Sigmoid colon (tissue), 7 donors: Measurements from ENCODE around the gene ADAMTS7. TPM values are rescaled to one million over a fixed set of nuclear protein-coding genes. Genes with fewer than 3 reads are reported as not detected.

Source experiments
- DNase-seq: peaks from one replicate; pipeline ENCODE4 v3.0.0-alpha.2; 2019
- H3K27ac ChIP-seq, 4 donors: fragments of 200-600 bp; sonication (generic); one replicate each; pipeline ENCODE4 v1.5.1; 2016 to 2019; ENCODE audit warnings: mild to moderate bottlenecking in 1 of 4
- H3K27me3 ChIP-seq, 3 donors: fragments of 200-600 bp; sonication (generic); one replicate each; pipeline ENCODE4 v1.5.1; 2019; ENCODE audit warnings: mild to moderate bottlenecking in 1 of 3
- H3K36me3 ChIP-seq, 4 donors: fragments of 200-600 bp; sonication (generic); one replicate each; pipeline ENCODE4 v1.5.1; 2016 to 2019
- H3K4me1 ChIP-seq, 4 donors: fragments of 200-600 bp; sonication (generic); one replicate each; pipeline ENCODE4 v1.5.1; 2017 to 2019
- H3K4me3 ChIP-seq, 4 donors: fragments of 200-600 bp; sonication (generic); one replicate each; pipeline ENCODE4 v1.5.1; 2017 to 2019; ENCODE audit warnings: mild to moderate bottlenecking in 2 of 4, moderate library complexity in 1 of 4
- H3K9me3 ChIP-seq, 4 donors: fragments of 200-600 bp in 3 of 4; sonication (generic) in 3 of 4; one replicate each; pipeline versions ENCODE4 v1.5.1 to v1.6.1; 2013 to 2019
- CTCF ChIP-seq, 4 experiments: fragments of 450-650 bp in 3 of 4; fragments of 200-600 bp in 1 of 4; IDR thresholded peaks; one replicate each; pipeline ENCODE4 v1.5.1; 2016 to 2019; ENCODE audit warnings: antibody characterized with exemption in 4 of 4, mild to moderate bottlenecking in 3 of 4, moderate library complexity in 2 of 4
- EP300 ChIP-seq, 4 donors: sonication (generic); formaldehyde crosslinking; IDR thresholded peaks; one replicate each; pipeline ENCODE4 v1.6.1; 2017; ENCODE audit warnings: antibody characterized with exemption in 4 of 4
- POLR2A ChIP-seq, 2 donors: fragments of 450-650 bp; IDR thresholded peaks; one replicate each; pipeline ENCODE4 v1.6.1; 2016; ENCODE audit warnings: antibody characterized with exemption in 2 of 2, mild to moderate bottlenecking in 2 of 2, moderate library complexity in 2 of 2
- POLR2AphosphoS5 ChIP-seq, 4 donors: sonication (generic); formaldehyde crosslinking; IDR thresholded peaks; one replicate each; pipeline ENCODE4 v1.6.1; 2017; ENCODE audit warnings: antibody characterized with exemption in 4 of 4
- WGBS, 2 donors: extraction: QIAGEN DNeasy Blood & Tissue Kit; methylation state at CpG; one replicate each; pipeline ENCODE4 v1.1.7; 2013; 5-methylcytosine and 5-hydroxymethylcytosine counted together
- intact Hi-C: fragments of 100-400 bp; cut with DNase I; formaldehyde crosslinking; loops from one replicate; pipeline ENCODE4 v1.15.1; 2023
- polyA plus RNA-seq, 3 donors: library from polyadenylated mRNA; stranded (reverse); fragments of 200-250 nt; gene quantifications; one replicate each; pipeline ENCODE4 v1.2.3, GENCODE V29; 2013
- total RNA-seq, 4 donors: library from RNA; depleted of rRNA; stranded (reverse); fragments of >200 nt; gene quantifications; one replicate each; pipeline ENCODE4 v1.1.0, GENCODE V29; 2016
- donor health status: healthy with polysubstance abuse.
- donor health status: Bipolar disorder and iron deficiency.
- donor health status: healthy.

Gene ADAMTS7, protein sequence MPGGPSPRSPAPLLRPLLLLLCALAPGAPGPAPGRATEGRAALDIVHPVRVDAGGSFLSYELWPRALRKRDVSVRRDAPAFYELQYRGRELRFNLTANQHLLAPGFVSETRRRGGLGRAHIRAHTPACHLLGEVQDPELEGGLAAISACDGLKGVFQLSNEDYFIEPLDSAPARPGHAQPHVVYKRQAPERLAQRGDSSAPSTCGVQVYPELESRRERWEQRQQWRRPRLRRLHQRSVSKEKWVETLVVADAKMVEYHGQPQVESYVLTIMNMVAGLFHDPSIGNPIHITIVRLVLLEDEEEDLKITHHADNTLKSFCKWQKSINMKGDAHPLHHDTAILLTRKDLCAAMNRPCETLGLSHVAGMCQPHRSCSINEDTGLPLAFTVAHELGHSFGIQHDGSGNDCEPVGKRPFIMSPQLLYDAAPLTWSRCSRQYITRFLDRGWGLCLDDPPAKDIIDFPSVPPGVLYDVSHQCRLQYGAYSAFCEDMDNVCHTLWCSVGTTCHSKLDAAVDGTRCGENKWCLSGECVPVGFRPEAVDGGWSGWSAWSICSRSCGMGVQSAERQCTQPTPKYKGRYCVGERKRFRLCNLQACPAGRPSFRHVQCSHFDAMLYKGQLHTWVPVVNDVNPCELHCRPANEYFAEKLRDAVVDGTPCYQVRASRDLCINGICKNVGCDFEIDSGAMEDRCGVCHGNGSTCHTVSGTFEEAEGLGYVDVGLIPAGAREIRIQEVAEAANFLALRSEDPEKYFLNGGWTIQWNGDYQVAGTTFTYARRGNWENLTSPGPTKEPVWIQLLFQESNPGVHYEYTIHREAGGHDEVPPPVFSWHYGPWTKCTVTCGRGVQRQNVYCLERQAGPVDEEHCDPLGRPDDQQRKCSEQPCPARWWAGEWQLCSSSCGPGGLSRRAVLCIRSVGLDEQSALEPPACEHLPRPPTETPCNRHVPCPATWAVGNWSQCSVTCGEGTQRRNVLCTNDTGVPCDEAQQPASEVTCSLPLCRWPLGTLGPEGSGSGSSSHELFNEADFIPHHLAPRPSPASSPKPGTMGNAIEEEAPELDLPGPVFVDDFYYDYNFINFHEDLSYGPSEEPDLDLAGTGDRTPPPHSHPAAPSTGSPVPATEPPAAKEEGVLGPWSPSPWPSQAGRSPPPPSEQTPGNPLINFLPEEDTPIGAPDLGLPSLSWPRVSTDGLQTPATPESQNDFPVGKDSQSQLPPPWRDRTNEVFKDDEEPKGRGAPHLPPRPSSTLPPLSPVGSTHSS (N-terminal part only)
- total RNA-seq = 1 to 10 TPM; 1.6 to 8.3 (median 2.2) TPM
- polyA plus RNA-seq = 1 to 10 TPM in 1 of 3 donors, under 1 TPM in 1, not detected in 1; 0.23 to 1.9 TPM

GRCh38 chr15:78811124-78811824 lies at the start of gene ADAMTS7:
Gene ADAMTS7, minus strand, starts transcription at chr15:78811464. Its CDS starts 244 bp downstream, at chr15:78811220.
- TF ChIP-seq POLR2A (IDR thresholded peaks at IDR 0.05) (peak in 1 of 2 donors; percentile 4), CTCF (IDR thresholded peaks at IDR 0.05) (peak; percentile 59 to 85 (median 80)), EP300 (IDR thresholded peaks at IDR 0.05) (no peak), POLR2AphosphoS5 (IDR thresholded peaks at IDR 0.05) (peak in 2 of 4 donors; percentile 37 to 51)
- Histone ChIP-seq H3K27me3 (no peaks in the 10 kb centered on the region), H3K36me3 (no peaks in the 10 kb centered on the region), H3K4me1 (peaks cover 0 to 21% (median 14%) of the 10 kb centered on the region in 4 donors), H3K4me3 (peak within 1 kb of the TSS; percentile 52 to 74 (median 70)), H3K9me3 (no peaks in the 10 kb centered on the region), H3K27ac (peak within 1 kb of the TSS; percentile 74 to 85 (median 81))
- DNase-seq = peak; percentile 88
- intact Hi-C loops = loop anchor here (2.0 to 5.0 kb wide), 4 partner anchors 46 to 194 kb away; partner anchors contain the start of gene MORF4L1
- WGBS, 2 donors = 1% methylated on average over 73 of the region's 73 CpGs

GRCh38 chr15:78859971-78860719 lies 48.9 kb upstream of the ADAMTS7 start:
- 1 to 2% methylated on average over 28 of the region's 28 CpGs for WGBS, 2 donors
- DNase-seq = peak; percentile 86
- intact Hi-C loops = loop anchor here (5.0 kb wide), 1 partner anchor 48 kb away; the partner anchor contains the start of gene ADAMTS7
- Histone ChIP-seq H3K36me3 (no peaks in the 10 kb centered on the region), H3K27me3 (no peaks in the 10 kb centered on the region), H3K9me3 (no peaks in the 10 kb centered on the region), H3K4me1 (no peaks in the 10 kb centered on the region), H3K27ac (peak overlapping the region; percentile 68 to 85 (median 79)), H3K4me3 (peak overlapping the region; percentile 30 to 53 (median 47))
- no peak for TF ChIP-seq EP300 (IDR thresholded peaks at IDR 0.05)
- peak; percentile 11 to 61 (median 42) for TF ChIP-seq CTCF (IDR thresholded peaks at IDR 0.05)

DNA sequence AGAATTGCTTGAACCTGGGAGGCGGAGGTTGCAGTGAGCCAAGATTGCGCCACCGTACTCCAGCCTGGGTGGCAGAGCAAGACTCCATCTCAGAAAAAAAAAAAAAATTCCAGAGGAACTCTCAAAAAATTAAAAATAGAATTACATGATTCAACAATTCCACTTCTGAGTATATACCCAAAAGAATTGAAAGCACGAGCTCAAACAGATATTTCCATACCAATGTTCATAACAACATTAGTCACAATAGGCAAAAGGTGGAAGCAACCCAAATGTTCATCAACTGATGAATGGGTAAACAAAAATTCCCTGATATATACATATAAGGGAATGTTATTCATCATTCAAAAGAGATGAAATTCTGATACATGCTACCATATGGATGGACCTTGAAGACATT lies 44.5 kb upstream of the ADAMTS7 start:
- 68 to 70% methylated on average over 4 of the region's 4 CpGs for whole genome bisulfite sequencing, 2 donors
- no peak overlapping the region for H3K4me3 ChIP-seq
- H3K4me1 ChIP-seq = no peaks in the 10 kb centered on the region
- no peaks in the 10 kb centered on the region for H3K27me3 ChIP-seq
- H3K9me3 ChIP-seq = no peaks in the 10 kb centered on the region
- TF ChIP-seq CTCF (IDR thresholded peaks at IDR 0.05) (no peak), EP300 (IDR thresholded peaks at IDR 0.05) (no peak), POLR2A (IDR thresholded peaks at IDR 0.05) (no peak), POLR2AphosphoS5 (IDR thresholded peaks at IDR 0.05) (no peak)
- intact Hi-C loops = loop anchor here (5.0 kb wide), 1 partner anchor 43 kb away; the partner anchor contains the start of gene ADAMTS7
- H3K36me3 ChIP-seq = no peaks in the 10 kb centered on the region
- no peak for DNase-seq
- H3K27ac ChIP-seq = no peak overlapping the region
